ENCODE results near the gene ALDH3A1. TPM values are rescaled to one million over a fixed set of nuclear protein-coding genes. Genes with fewer than 3 reads are reported as not detected.
A peak's percentile ranks its signal among the peaks of the same experiment; 100 is the strongest.

The ALDH3A1 gene
- total and polyA plus RNA-seq, 2 of the 4 experiments (the other 2 are of a cell fraction): not detected

DNA sequence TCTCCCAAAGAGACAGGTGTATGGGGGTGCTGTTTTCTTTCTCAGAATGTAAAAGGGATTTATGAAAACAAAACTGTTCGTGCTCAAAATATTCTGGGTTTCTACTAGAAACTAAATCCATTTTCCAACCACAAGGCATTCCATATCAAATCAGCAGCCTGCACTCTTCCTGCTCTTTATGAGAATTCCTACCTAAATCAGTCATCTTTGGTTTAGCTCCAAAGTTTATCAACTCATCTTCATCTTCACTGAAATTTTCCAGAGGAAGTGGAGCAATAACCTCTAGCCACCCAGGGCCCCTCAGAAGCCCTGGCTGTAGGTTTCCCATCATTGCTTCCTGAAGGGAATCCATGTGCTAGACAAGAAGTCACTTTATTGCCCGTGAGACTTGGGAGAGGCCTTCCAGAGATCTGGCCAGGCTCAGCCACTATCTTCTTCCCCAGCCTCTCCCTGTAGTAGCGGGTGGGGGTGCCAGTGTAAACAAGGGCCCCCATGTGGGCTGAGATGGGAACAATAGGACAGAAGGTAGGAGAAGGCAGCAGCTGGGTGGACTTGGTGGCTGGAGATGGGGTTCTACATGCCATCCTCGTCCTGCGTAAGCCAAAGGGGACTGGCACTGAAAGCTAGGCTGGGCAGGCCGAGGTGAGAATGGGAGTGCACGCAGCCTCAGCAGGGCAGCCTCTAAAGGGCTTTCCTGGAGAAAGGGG, 22.0 kb upstream of the ALDH3A1 start:
- Histone ChIP-seq H3K9me3 (ENCODE audit: control insufficient read depth, insufficient read depth, low read length) (no peaks in the 10 kb centered on the region), H2BK5ac (ENCODE audit: low read depth, low read length, poor library complexity, severe bottlenecking) (no peak overlapping the region), H3K4me2 (ENCODE audit: low read depth, low read length) (0 out of 2 replicates have a peak overlapping the region, but pooled peaks have one; percentile 12), H2AK5ac (ENCODE audit: low read depth, low read length) (no peak overlapping the region), H2AK9ac (replicated peaks; ENCODE audit: low read depth, low read length, poor library complexity) (peak overlapping the region; percentile 81), H4K91ac (ENCODE audit: insufficient read depth, low read depth, low read length) (no peak overlapping the region), H3K36me3 (ENCODE audit: control insufficient read depth, insufficient read depth, low read length) (no peaks in the 10 kb centered on the region; the same call in 1 of the 2 replicates), H3K9ac (ENCODE audit: low read depth, low read length) (no peak overlapping the region), H4K20me1 (ENCODE audit: insufficient read depth, low read length) (no peaks in the 10 kb centered on the region), H3K27me3 (ENCODE audit: control insufficient read depth, insufficient read depth, low read length) (peaks cover 3% of the 10 kb centered on the region; the same call in 1 of the 2 replicates), H2BK120ac (ENCODE audit: low read depth, low read length) (no peak overlapping the region), H3K4me3 (ENCODE audit: insufficient read depth, low read depth, low read length) (no peak overlapping the region), H3K9me1 (ENCODE audit: insufficient read depth, low read length) (no peaks in the 10 kb centered on the region), H2BK15ac (ENCODE audit: low read depth, low read length) (no peak overlapping the region), H3K14ac (replicated peaks; ENCODE audit: low read depth, low read length) (no peak overlapping the region), H2AFZ (replicated peaks; ENCODE audit: low read length, poor library complexity) (peak overlapping the region; percentile 73), H3K79me1 (ENCODE audit: low read depth in 1 of 2, low read length in 2 of 2) (no peaks in the 10 kb centered on the region), H3K23ac (ENCODE audit: low read depth, low read length) (no peak overlapping the region), H3K18ac (ENCODE audit: low read depth, low read length) (no peak overlapping the region; the same call in 1 of the 2 replicates), H4K8ac (ENCODE audit: low read depth in 2 of 2, low read length in 2 of 2) (peak overlapping the region in 1 of 2 experiments; percentile 38; a peak in 1 of 4 replicates), H4K5ac (ENCODE audit: low read depth, low read length) (no peak overlapping the region), H2BK20ac (ENCODE audit: low read depth, low read length) (no peak overlapping the region), H3K56ac (ENCODE audit: extremely low read depth, insufficient read depth, low read length) (no peak overlapping the region), H3K27ac (ENCODE audit: insufficient read depth, low read length) (peak overlapping the region; percentile 23; the same call in 1 of the 2 replicates), H3K4me1 (ENCODE audit: control insufficient read depth, insufficient read depth, low read length) (peaks cover 3% of the 10 kb centered on the region), H3K4ac (ENCODE audit: low read depth, low read length) (peak overlapping the region; percentile 39; the same call in 1 of the 2 replicates)
- 100% methylated on average over 3 of the region's 7 CpGs; no CpG with 5 or more reads in 1 of the 2 experiments for WGBS, 2 experiments (ENCODE audit: extremely low coverage in 2 of 2, insufficient read length in 1 of 2)
- ChIA-PET CTCF (interaction anchor here (1.0 to 2.1 kb wide), 2 partner anchors 14 to 407 kb away, joined by 3 to 5 read pairs; partner anchors contain the start of gene B9D1), POLR2A (ENCODE audit: unreplicated experiment) (no interaction called here)
- no TSS peak for BruUV-seq (replicated peaks)
- TF ChIP-seq CEBPB (IDR thresholded peaks at IDR 0.05; ENCODE audit: low read depth, low read length): peak; percentile 43; the same call in 1 of the 2 replicates
- TF ChIP-seq NFE2L2 (IDR thresholded peaks at IDR 0.05; ENCODE audit: low read depth, low read length): no peak
- intact Hi-C loops (cut with micrococcal nuclease) (no loop called here), in situ Hi-C loops (cut with MboI; ENCODE audit: low sequenced_read_pairs) (no loop called here), dilution Hi-C loops (cut with HindIII; ENCODE audit: low sequenced_read_pairs, unreplicated experiment) (no loop called here)
- ATAC-seq (ENCODE audit: low read depth) (peak; percentile 47), DNase-seq (peak; percentile 70)
